ENCODE data around the gene SMIM14.
"Not testable (repeated sequence)": the region's sequence is repeated elsewhere in the genome, so short reads cannot be mapped to it uniquely, and the experiment has no call there.

Gene SMIM14

DNA sequence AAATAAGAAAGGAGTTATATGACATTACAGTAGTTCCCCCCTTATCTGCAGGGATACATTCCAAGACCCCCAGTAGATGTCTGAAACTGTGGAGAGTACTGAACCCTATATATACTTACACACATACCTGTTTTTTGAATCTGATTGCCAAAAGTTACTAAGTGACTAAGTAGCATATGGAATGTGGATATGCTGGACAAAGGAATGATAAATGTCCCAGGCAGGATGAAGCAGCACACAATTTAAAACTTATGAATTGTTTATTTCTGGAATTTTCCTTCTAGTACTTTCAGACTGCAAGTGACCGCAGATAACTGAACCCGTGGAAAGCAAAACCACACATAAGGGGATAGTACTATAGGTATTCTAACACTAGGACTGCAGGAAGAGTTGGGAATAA lies 134.1 kb downstream of the SMIM14 start:
- no peak overlapping the region for H3K4me3 Mint-ChIP-seq
- peaks cover 80% of the 10 kb centered on the region for H3K36me3 Mint-ChIP-seq (ENCODE audit: low read depth)
- H3K27ac Mint-ChIP-seq: no peak overlapping the region
- H3K9me3 Mint-ChIP-seq: no peaks in the 10 kb centered on the region
- H3K27me3 Mint-ChIP-seq (ENCODE audit: low read depth): no peaks in the 10 kb centered on the region
- no peaks in the 10 kb centered on the region for H3K4me1 Mint-ChIP-seq
- TF ChIP-seq CTCF (IDR thresholded peaks at IDR 0.05; ENCODE audit: unreplicated experiment in 3 of 3): no peak

GRCh38 chr4:39502664-39503035 lies 136.0 kb downstream of the SMIM14 start:
- not testable (repeated sequence) for H3K27me3 Mint-ChIP-seq (ENCODE audit: low read depth)

DNA sequence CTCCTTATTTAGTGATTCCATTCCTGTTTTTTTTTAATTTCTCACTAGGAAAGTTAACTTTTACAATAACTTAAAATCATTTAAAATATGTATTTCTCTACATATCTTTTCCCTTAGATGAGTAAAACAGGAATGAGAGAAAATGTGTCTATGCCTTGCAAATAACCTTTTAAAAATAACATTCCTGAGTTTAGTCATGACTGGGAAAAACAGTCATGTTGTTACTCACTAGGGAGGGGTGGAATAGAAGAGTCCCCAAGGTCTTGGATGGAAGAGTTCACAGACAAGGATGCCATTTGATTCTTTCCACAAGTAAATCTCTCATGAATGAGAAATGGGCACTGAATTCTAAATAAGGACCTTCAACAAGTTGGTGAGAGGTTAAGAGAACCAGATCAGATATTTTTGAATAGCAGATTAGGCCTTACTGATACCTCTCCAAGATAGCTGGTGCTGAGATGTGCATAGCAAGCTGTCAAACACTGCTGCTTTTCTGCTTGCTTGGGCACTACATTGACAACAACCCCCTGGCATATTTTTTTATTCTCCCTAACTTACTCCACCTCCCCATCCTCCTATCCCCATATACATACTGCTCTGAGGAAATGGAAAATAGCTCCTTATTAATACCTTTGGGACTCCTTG lies 136.5 kb downstream of the SMIM14 start:
- no peak for TF ChIP-seq CTCF (IDR thresholded peaks at IDR 0.05; ENCODE audit: unreplicated experiment in 3 of 3)
- no peaks in the 10 kb centered on the region for H3K9me3 Mint-ChIP-seq
- no peak overlapping the region for H3K27ac Mint-ChIP-seq
- H3K36me3 Mint-ChIP-seq (ENCODE audit: low read depth): peaks cover 75% of the 10 kb centered on the region
- no peaks in the 10 kb centered on the region for H3K27me3 Mint-ChIP-seq (ENCODE audit: low read depth)
- no peak overlapping the region for H3K4me3 Mint-ChIP-seq
- H3K4me1 Mint-ChIP-seq: no peaks in the 10 kb centered on the region

More at GRCh38 chr4:39502664-39503035, 136.0 kb downstream of the SMIM14 start:
- peaks cover 78% of the 10 kb centered on the region for H3K36me3 Mint-ChIP-seq (ENCODE audit: low read depth)
- not testable (repeated sequence) for H3K9me3 Mint-ChIP-seq, H3K4me3 Mint-ChIP-seq, H3K4me1 Mint-ChIP-seq, H3K27ac Mint-ChIP-seq

DNA sequence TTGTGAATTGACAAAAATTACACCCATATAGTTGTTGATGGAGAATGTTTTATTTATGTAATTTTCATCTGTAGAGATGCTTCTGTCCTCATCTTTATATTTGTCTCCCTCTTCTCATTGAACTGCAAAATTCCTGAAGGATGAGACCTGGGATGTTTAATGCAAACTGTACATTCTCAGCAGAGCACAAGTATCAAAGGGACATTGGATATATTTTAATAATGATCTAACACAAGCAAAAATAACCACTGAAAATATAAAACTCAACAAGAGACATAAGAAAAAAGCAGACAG lies 140.0 kb downstream of the SMIM14 start:
- Mint-ChIP-seq H3K27me3 (ENCODE audit: low read depth) (no peaks in the 10 kb centered on the region), H3K4me1 (no peaks in the 10 kb centered on the region), H3K9me3 (no peaks in the 10 kb centered on the region), H3K4me3 (no peak overlapping the region), H3K27ac (no peak overlapping the region), H3K36me3 (ENCODE audit: low read depth) (peaks cover 45% of the 10 kb centered on the region)
- no peak for TF ChIP-seq CTCF (IDR thresholded peaks at IDR 0.05; ENCODE audit: unreplicated experiment in 3 of 3)

DNA sequence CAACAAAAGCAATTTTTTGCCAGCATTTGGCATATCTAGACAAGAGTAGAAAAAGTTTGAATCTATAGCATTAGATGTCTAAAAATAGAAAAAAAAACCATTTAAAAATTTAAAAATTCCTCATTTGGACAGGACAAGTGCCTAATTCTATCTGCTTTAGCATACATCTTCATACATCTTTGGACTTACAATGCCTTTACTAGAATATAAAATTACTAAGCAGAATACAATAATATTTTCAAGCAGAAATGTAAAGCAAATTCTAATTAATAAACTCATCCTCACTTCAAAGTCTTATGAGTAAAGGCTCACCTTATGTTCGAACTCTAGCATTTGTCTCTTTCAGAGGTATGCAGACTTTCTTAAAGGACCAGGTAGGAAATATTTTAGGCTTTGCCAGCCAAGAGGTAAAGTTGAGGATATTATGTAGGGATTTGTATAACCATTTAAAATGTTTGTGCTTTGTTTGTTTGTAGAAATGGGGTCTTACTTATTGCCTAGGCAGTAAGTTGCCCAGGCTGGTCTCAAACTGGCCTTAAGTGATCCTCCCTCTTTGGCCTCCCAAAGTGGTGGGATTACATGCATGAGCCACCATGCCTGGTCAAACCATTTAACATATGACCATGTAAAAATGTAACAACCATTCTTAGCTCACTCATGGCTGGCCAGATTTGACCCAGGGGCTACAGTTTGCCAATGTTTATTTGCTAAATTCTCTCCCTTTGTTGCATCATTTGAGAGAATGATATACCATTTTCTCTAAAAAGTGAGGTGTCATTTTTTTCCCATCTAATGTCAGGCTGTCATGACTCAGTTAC lies 140.5 kb downstream of the SMIM14 start:
- no peaks in the 10 kb centered on the region for H3K9me3 Mint-ChIP-seq
- H3K27me3 Mint-ChIP-seq (ENCODE audit: low read depth): no peaks in the 10 kb centered on the region
- H3K27ac Mint-ChIP-seq: no peak overlapping the region
- TF ChIP-seq CTCF (IDR thresholded peaks at IDR 0.05; ENCODE audit: unreplicated experiment in 3 of 3): no peak
- no peak overlapping the region for H3K4me3 Mint-ChIP-seq
- H3K4me1 Mint-ChIP-seq: no peaks in the 10 kb centered on the region
- peaks cover 40% of the 10 kb centered on the region for H3K36me3 Mint-ChIP-seq (ENCODE audit: low read depth)

Measured in nephron (organoid).